Endothelial cell of umbilical vein (primary cell): ENCODE data around the gene THOC5. TPM values are rescaled to one million over a fixed set of nuclear protein-coding genes. Genes with fewer than 3 reads are reported as not detected.

Source experiments
- BruUV-seq: library from RNA; stranded (reverse); fragments of 400-500 nt; replicated peaks from 2 replicates; lab custom pipeline; 2021; lab: Mats Ljungman, UMichigan
- CTCF ChIA-PET: fragments of 300-600, 350-600 bp; sonication (Branson Sonifier 250); formaldehyde crosslinking; loops from one replicate; lab custom pipeline; 2021; ENCODE audit warnings: antibody characterized with exemption, inconsistent platforms; lab: Charles Lee
- POLR2A ChIA-PET: fragments of 300-600, 350-600 bp; sonication (Branson Sonifier 250); formaldehyde crosslinking; loops from one replicate; lab custom pipeline; 2021; ENCODE audit warnings: antibody characterized with exemption, inconsistent platforms; lab: Charles Lee
- DNase-seq: peaks from one replicate; pipeline ENCODE4 v3.0.0-alpha.2; 2011; ENCODE audit warnings: low read depth, low spot score
- FAIRE-seq: peaks from 2 replicates; lab custom pipeline; 2011; peaks lifted over from hg19 to GRCh38; lab: Jason Lieb, UNC
- H2AFZ ChIP-seq: 2 replicates; pipeline ENCODE4 v1.6.0; 2012; ENCODE audit warnings: low read depth, low read length, control low read depth, inconsistent platforms
- H3K27ac ChIP-seq: 2 replicates; pipeline ENCODE4 v1.5.1; 2011; ENCODE audit warnings: low read depth, mild to moderate bottlenecking, control low read depth, low read length, moderate library complexity; ENCODE audit not compliant: insufficient read depth
- H3K27me3 ChIP-seq, 2 experiments: 2 replicates each; pipeline versions ENCODE4 v1.6.0 to v1.6.1; 2011; ENCODE audit warnings: low read length in 2 of 2, mixed read lengths in 1 of 2; ENCODE audit not compliant: control insufficient read depth in 2 of 2, insufficient read depth in 2 of 2
- H3K36me3 ChIP-seq, 2 experiments: 2 replicates in 1 of 2; 3 replicates in 1 of 2; pipeline ENCODE4 v1.5.1; 2011; ENCODE audit warnings: low read length in 2 of 2, mild to moderate bottlenecking in 1 of 2, moderate library complexity in 1 of 2; ENCODE audit not compliant: control insufficient read depth in 2 of 2, insufficient read depth in 2 of 2; ENCODE audit errors: extremely low read depth in 1 of 2
- H3K4me1 ChIP-seq: 3 replicates; pipeline ENCODE4 v1.5.1; 2011; ENCODE audit warnings: mild to moderate bottlenecking, low read length; ENCODE audit not compliant: control insufficient read depth, insufficient read depth; ENCODE audit errors: extremely low read depth
- H3K4me2 ChIP-seq: 2 replicates; pipeline ENCODE4 v1.6.1; 2011; ENCODE audit warnings: low read length, control low read depth, mixed read lengths; ENCODE audit not compliant: insufficient read depth
- H3K4me3 ChIP-seq, 3 experiments: fragments of 200-600 bp in 1 of 3; sonication (generic), shearing (Covaris generic) in 1 of 3; replicated peaks in 1 of 3; 2 replicates each; pipeline ENCODE4 v1.5.1; 2011 to 2016; ENCODE audit warnings: control low read depth in 3 of 3, low read length in 3 of 3, mild to moderate bottlenecking in 2 of 3, inconsistent platforms in 1 of 3, low read depth in 1 of 3, moderate library complexity in 1 of 3; ENCODE audit not compliant: insufficient read depth in 1 of 3
- H3K79me2 ChIP-seq: 2 replicates; pipeline ENCODE4 v1.6.0; 2012; ENCODE audit warnings: low read length, inconsistent platforms; ENCODE audit not compliant: control insufficient read depth, insufficient read depth
- H3K9ac ChIP-seq: replicated peaks from 2 replicates; pipeline ENCODE3; 2011; ENCODE audit warnings: low read length, control low read depth; ENCODE audit not compliant: insufficient read depth; ENCODE audit errors: extremely low read depth
- H3K9me1 ChIP-seq: replicated peaks from 3 replicates; pipeline ENCODE4 v1.6.0; 2011; ENCODE audit warnings: mild to moderate bottlenecking, low read length; ENCODE audit not compliant: control insufficient read depth, insufficient read depth; ENCODE audit errors: extremely low read depth
- H3K9me3 ChIP-seq: replicated peaks from 2 replicates; pipeline ENCODE4 v1.5.1; 2012; ENCODE audit warnings: low read length, inconsistent platforms; ENCODE audit not compliant: control insufficient read depth, insufficient read depth
- H4K20me1 ChIP-seq: replicated peaks from 2 replicates; pipeline ENCODE3; 2011; ENCODE audit warnings: mild to moderate bottlenecking, low read length; ENCODE audit not compliant: control insufficient read depth, insufficient read depth; ENCODE audit errors: extremely low read depth
- CTCF ChIP-seq, 2 donors: IDR thresholded peaks; 1 replicate in 1 of 2; 2 replicates in 1 of 2; pipeline ENCODE4 v1.5.1; 2011; ENCODE audit warnings: low read length in 2 of 2, mild to moderate bottlenecking in 2 of 2, moderate library complexity in 2 of 2, control low read depth in 1 of 2, inconsistent platforms in 1 of 2, low read depth in 1 of 2; ENCODE audit not compliant: insufficient read depth in 1 of 2; ENCODE audit errors: extremely low read depth in 1 of 2
- EZH2 ChIP-seq: IDR thresholded peaks from 2 replicates; pipeline ENCODE4 v1.6.1; 2012; ENCODE audit warnings: borderline replicate concordance, low read depth, mild to moderate bottlenecking, moderate library complexity, low read length, inconsistent platforms; ENCODE audit not compliant: severe bottlenecking
- FOS ChIP-seq: IDR thresholded peaks from 2 replicates; pipeline ENCODE4 v1.6.1; 2011; ENCODE audit warnings: mild to moderate bottlenecking, low read length, moderate library complexity, borderline replicate concordance; ENCODE audit not compliant: insufficient read depth
- GATA2 ChIP-seq: IDR thresholded peaks from 2 replicates; pipeline ENCODE4 v1.7.0; 2011; ENCODE audit warnings: low read depth, mild to moderate bottlenecking, moderate library complexity, mixed read lengths, low read length; ENCODE audit not compliant: insufficient read length, insufficient read depth
- JUN ChIP-seq: IDR thresholded peaks from 2 replicates; pipeline ENCODE4 v1.6.1; 2011; ENCODE audit warnings: borderline replicate concordance, low read depth; ENCODE audit not compliant: insufficient read length, insufficient read depth
- MAX ChIP-seq: IDR thresholded peaks from 2 replicates; pipeline ENCODE4 v1.6.1; 2011; ENCODE audit not compliant: insufficient read depth, insufficient read length
- MYC ChIP-seq: IDR thresholded peaks from one replicate; pipeline ENCODE4 v1.6.1; 2011; ENCODE audit warnings: mild to moderate bottlenecking, low read depth, low read length
- POLR2A ChIP-seq: IDR thresholded peaks from 2 replicates; pipeline ENCODE4 v1.6.1; 2012; ENCODE audit warnings: low read depth, mild to moderate bottlenecking, control low read depth, low read length
- POLR2AphosphoS5 ChIP-seq: IDR thresholded peaks from 2 replicates; pipeline ENCODE4 v1.6.1; 2012; ENCODE audit warnings: low read depth, mild to moderate bottlenecking, control low read depth, low read length, moderate library complexity; ENCODE audit not compliant: insufficient read depth
- dilution Hi-C: fragments of 300-500 bp; cut with MboI; formaldehyde crosslinking; loops from one replicate; pipeline ENCODE4 v1.15.0; 2019; ENCODE audit warnings: low sequenced_read_pairs; ENCODE audit not compliant: extremely low pct_ligation_motif_present
- intact Hi-C: fragments of 100-400 bp; cut with micrococcal nuclease; formaldehyde crosslinking; loops from one replicate; pipeline ENCODE4 v1.10.0; 2022
- polyA plus RNA-seq, 4 experiments: library from polyadenylated mRNA; depleted of rRNA in 3 of 4; stranded (reverse) in 3 of 4; unstranded in 1 of 4; fragments of >200 nt; gene quantifications; 2 replicates each; pipeline versions ENCODE4 v1.2.1 to v1.2.3, GENCODE V29; 2011 to 2012; ENCODE audit warnings: missing spikeins in 1 of 4
- total RNA-seq: library from RNA; stranded (reverse); gene quantifications from 2 replicates; pipeline ENCODE4 v1.2.3, GENCODE V29; 2021

The THOC5 gene
- total and polyA plus RNA-seq, 2 donors (not counting 3 experiments of a cell fraction or from before 2014, with no cell fraction given) = 35.0 to 82.9 TPM

- no peak overlapping the region for H3K4me3 ChIP-seq
- H3K27me3 ChIP-seq = no peaks in the 10 kb centered on the region
- H3K79me2 ChIP-seq = no peaks in the 10 kb centered on the region
- no TSS peak for BruUV-seq
- peaks cover 18 to 40% of the 10 kb centered on the region in 2 experiments for H3K36me3 ChIP-seq
- ChIA-PET CTCF (no interaction called here), POLR2A (no interaction called here)
- no peak overlapping the region for H3K4me2 ChIP-seq
- peaks cover 12% of the 10 kb centered on the region for H3K4me1 ChIP-seq
- H3K9me1 ChIP-seq = no peaks in the 10 kb centered on the region
- H4K20me1 ChIP-seq = no peaks in the 10 kb centered on the region
- H3K27ac ChIP-seq = no peak overlapping the region
- intact Hi-C loops (no loop called here), dilution Hi-C loops (no loop called here)
- FAIRE-seq (no peak), DNase-seq (no peak)
- H3K9ac ChIP-seq = no peak overlapping the region
- H3K9me3 ChIP-seq = no peaks in the 10 kb centered on the region
- TF ChIP-seq FOS (no peak), EZH2 (no peak), JUN (no peak), MAX (no peak)
- no peak overlapping the region for H2AFZ ChIP-seq
Observed at GRCh38 chr22:29517215-29517908, 36.2 kb downstream of the THOC5 start.

DNA sequence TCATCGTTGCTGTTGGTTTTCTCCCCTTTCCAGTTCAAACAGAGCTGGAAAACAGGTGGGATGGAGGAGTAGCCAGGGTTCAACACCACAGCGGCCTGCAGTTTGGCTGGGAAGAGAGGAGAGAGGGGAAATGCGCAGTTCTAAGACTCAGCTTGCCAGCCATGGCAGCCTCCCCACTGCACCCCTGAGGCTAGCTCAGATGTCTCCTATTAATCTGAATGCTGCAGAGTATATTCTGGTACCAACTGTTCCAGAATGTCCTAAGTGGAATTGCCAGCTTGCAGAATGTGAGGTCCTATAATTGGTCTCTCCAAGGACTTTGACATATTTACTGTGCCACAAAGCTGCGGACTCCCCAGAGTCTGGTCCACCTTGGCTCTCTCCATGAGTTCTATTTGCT is 41.5 kb downstream of the THOC5 start:
- no peaks in the 10 kb centered on the region for H4K20me1 ChIP-seq
- H3K9ac ChIP-seq = no peak overlapping the region
- ChIA-PET CTCF (interaction anchor here (0.6 to 2.2 kb wide), 6 partner anchors 9 to 671 kb away, joined by 3 to 8 read pairs (median 3); partner anchors contain the start of gene THOC5), POLR2A (no interaction called here)
- no TSS peak for BruUV-seq
- no peak overlapping the region for H2AFZ ChIP-seq
- no peaks in the 10 kb centered on the region for H3K27me3 ChIP-seq
- no peak overlapping the region for H3K4me2 ChIP-seq
- DNase-seq = no peak
- no peak for FAIRE-seq
- H3K27ac ChIP-seq = no peak overlapping the region
- no peaks in the 10 kb centered on the region for H3K79me2 ChIP-seq
- H3K36me3 ChIP-seq = peaks cover 23 to 47% of the 10 kb centered on the region in 2 experiments
- TF ChIP-seq POLR2A = no peak
- no peak for TF ChIP-seq EZH2
- TF ChIP-seq MAX = no peak
- TF ChIP-seq CTCF (IDR thresholded peaks at IDR 0.05; ENCODE audit: extremely low read depth in 1 of 2, insufficient read depth in 1 of 2, low read depth in 1 of 2, low read length in 2 of 2) = no peak
- TF ChIP-seq JUN = no peak
- TF ChIP-seq POLR2AphosphoS5 = no peak
- TF ChIP-seq FOS = no peak
- TF ChIP-seq MYC = no peak
- no peak for TF ChIP-seq GATA2
- H3K4me1 ChIP-seq = no peaks in the 10 kb centered on the region
- intact Hi-C loops = no loop called here
- dilution Hi-C loops = no loop called here
- no peaks in the 10 kb centered on the region for H3K9me3 ChIP-seq
- no peaks in the 10 kb centered on the region for H3K9me1 ChIP-seq
- no peak overlapping the region for H3K4me3 ChIP-seq
